HG03108 (cell line): ENCODE results near the gene SNRNP48.

Experiments
- ATAC-seq: cut with Tn5 transposase; IDR thresholded peaks from one replicate; pipeline ENCODE4 v1.9.1; 2021; ENCODE audit warnings: moderate library complexity; ENCODE audit not compliant: unreplicated experiment

SNRNP48 gene

DNA sequence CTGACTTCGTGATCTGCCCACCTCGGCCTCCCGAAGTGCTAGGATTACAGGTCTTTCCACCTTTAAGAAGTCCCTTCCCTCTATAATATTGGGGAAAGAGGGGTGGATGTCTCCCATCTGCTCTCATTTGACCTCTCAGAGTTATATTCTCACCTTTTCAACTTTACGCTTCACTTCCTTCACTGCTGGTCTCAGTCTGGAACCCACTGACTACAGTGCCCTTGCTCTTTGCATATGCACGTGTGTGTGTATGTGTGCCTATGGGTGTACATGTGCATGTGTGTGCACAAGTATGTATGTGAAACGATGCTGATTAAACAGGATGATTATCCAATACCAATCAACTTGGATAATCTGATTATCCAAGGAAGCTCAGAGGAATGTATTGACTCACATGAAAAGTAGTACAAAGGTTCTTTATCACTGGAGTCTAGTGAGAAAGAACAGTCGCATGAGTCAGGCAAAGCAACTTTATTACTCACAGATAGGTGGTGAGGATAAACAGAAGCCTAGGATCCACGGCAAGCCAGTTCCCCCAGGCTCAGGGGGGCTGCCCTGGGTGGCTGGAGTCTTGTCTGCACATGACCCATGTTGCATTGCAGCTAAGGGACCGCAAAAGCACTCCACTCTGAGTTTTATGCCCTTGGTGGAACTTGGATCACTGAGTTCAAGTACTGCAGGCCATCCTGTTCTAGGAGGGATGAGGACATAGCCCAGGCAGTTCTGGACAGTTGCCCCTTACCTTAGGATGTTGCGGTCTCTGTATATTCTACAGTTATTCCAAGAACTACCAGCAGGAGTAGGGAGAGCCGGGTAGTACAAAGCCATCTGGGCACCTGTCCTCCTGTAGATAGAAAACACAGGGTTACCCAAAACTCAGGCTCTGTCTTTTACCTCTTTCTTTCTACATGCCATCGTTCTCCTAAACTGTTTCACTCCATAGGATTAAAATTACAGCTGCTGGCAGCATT is 50.9 kb downstream of the SNRNP48 start:
- ATAC-seq = no peak

DNA sequence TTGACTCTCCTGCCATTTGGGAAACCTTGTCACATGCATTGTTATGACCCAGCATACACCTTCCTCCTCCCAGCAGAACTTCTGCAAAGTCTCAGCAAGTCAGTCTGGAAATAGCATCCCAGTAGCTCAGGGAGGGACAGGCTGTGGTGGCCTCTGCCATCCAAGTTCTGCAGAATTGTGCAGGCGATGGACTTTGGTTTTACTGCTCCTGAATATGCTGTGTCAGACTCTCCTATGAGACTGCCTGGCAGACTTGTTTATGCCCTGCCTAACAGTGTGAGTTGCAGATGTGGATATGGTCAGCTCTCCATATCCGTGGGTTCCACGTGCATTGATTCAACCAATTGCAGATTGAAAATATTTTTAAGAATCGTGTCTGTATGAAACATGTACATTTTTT is 52.8 kb downstream of the SNRNP48 start:
- ATAC-seq = no peak

DNA sequence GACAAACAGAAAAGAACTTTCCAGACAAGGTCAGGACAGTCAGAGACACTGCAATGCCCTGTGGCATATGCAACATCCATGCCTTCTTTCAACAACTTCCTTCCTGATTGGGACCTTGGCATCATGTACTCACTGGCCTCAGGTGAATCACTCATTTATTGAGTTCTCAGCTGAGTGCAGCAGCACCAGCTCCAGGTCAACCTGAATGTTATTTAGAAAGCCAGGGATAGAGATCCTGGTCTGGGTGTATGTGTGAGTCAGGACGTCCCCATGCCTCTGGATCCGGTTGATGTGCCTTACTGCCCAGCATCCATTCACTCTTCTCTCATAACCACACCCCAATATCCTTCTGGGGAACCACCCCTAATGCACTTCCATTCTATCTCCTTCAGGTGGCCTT is 54.4 kb downstream of the SNRNP48 start:
- no peak for ATAC-seq

DNA sequence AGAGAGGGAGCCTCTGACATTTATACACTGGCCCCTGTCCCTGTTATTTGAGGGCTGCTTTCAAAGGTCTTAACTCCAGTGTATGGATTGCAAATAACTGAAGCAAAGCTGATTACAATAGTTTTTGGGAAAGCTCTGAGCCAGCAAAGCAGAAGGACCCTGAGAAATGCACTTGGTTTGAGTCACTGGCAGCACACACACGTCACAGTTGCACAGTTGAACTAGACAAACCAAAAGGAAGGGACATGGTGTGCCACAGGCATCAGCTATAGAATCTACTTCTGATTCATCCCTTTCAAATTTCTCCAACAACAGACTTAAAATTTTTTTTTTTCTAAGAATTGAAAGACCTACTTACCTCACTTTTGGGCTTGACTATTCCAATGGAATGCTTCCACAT is 56.4 kb downstream of the SNRNP48 start:
- ATAC-seq = no peak

DNA sequence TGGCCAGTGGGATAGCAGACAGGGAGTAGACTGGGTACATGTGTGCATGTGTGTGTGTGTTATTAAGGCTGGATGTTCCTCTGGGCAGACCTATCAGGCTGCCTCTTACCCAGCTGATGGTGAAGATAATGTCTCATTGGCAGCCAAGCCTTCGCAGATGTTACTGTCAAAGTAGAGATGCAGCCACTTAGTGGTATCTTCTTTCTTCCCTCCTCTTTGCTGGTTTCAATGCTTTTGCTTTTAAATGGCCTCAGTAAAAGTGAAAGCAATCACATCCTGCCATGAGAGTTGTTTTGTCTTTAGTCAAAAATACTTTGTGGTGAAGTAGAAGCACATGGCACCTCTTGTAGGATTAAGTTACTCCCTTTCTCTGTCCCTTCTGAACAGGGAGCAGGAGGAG is 57.5 kb downstream of the SNRNP48 start:
- no peak for ATAC-seq

DNA sequence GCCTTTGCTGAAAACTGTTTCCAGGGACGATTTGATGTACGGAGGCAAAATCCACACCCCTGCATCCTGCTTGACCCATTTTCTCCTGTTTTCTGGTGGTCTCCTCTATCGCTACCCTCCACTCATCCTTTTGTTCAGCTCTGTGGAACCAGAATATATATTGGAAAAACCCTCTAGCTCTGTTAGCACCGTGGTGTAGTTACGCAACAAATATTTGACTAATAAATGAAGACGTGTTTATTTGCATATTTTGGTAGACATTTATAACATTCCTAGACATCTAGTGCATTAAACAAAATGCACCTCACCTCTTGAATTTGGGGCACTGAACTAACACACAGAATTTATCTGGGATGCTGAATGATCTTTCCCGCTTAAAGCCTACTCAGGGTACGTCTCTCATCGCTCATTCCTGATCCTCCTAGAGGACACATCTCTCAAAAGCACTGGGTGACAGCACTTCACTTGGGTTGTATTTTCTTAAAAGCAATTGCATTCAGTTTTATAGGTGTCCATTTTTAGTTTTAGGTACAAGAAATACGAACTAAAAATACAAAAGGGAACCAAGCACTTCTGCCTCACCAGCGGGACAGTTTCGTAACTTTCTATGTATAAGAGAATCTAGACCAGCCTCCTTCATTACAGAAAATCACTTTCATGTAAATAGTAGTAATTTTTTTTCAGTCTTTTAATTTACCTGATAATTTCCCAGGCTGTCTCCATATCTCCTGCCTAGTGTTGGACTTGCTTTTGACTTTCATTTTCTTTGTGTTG is 59.2 kb downstream of the SNRNP48 start:
- no peak for ATAC-seq

DNA sequence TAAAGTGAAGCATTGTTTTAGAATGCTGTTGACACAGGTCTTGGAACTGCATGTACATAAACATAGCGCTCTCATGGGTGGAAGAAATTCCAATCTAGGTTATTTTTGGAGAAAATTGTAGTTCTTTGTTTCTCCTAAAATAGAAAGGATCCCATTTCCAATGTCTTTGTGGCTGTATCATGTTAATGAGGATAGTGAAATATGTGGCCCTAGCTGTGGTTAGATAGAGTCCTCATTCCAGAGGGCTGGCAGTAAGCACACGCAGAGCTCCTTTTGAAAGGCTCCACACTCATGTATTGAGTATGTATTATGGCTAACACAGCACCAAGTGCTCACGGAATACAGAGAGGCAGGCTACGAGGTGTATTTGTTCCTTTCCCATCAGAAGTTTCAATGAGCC is 60.9 kb downstream of the SNRNP48 start:
- no peak for ATAC-seq

DNA sequence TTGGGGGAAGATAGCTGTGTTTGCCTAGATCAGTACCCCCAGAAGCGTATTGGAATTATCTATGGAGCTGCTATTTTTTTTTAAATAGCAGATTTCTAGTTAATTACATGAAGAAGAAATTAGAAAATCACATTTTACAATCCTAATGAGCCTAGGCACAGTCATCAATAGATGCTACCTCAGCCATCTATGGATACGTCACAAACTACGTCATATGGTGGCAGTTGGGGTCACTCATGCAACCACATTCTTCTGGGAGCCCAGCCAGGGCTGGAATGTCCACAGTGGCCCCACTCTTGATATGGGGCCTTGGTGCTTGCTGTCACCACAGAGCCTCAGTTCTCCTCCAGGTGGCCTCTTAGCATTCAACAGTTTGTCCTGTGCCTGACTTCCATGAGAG is 63.0 kb downstream of the SNRNP48 start:
- no peak for ATAC-seq

DNA sequence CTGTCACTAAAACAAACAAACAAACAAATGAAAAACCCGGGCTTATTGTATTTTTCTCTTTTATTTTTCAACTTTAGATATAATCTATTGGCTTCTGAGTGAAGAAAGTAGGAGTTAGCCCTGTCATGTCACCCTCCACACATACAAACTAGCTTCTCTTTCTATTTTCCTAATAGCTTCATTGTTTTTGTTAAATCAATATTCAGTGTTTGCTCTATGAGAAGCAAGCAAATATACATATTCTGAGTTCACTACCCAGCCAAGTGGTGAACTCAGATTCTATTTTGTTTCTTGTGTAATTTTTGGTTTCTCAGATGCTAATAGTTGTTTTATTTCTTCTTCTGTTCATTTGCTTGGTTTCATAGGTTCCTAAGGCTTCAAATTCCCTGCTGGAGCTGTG is 66.4 kb downstream of the SNRNP48 start:
- no peak for ATAC-seq

DNA sequence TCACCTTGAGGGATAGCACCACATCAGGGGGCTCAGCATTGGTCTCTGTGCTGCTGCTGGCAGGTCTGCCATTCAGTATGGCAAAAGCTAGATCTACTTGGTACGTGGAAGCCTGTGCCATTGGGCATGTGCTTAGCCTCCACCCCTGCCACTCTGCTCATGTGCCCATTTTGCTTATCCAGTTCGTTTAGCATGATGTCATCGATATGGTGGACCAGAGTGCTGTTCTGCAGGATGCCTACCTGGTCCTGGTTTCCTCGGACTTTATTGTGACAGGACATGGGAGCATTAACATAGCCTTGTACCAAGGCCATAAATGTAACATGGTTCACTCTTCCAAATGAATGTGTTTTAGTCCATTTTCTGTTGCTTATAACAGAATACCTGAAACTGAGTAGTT is 68.5 kb downstream of the SNRNP48 start:
- ATAC-seq = no peak

DNA sequence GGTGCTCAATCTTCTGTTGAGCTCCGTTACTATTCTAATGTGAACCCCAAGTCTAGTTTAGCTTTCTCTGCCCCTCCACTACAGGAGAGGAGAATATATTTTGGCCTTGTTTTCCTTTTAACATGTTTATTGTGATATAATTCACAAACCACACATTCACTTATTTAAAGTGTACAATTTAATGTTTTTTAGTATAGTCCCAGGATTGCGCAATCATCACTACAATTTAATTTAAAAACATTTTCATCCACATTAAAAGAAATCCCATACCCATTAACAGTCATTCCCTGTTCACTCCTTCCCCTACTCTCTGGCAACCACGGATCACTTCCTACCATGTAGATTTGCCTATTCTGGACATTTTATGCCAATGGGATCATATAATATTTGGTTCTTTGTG is 71.4 kb downstream of the SNRNP48 start:
- ATAC-seq = no peak
